Breast epithelium (tissue), 3 donors: Measurements from ENCODE around the gene WFDC11.
"Not testable (repeated sequence)": the region's sequence is repeated elsewhere in the genome, so short reads cannot be mapped to it uniquely, and the experiment has no call there.

ENCODE experiments used
- POLR2A ChIP-seq: fragments of 450-650 bp; IDR thresholded peaks from one replicate; pipeline ENCODE4 v1.6.1; 2016; ENCODE audit warnings: antibody characterized with exemption, mild to moderate bottlenecking, moderate library complexity
- TF ChIP-seq, protein P1 (sequence below), 3 donors: fragments of 450-650 bp; IDR thresholded peaks; one replicate each; pipeline ENCODE4 v1.5.1; 2016 to 2017; ENCODE audit warnings: antibody characterized with exemption in 3 of 3, mild to moderate bottlenecking in 3 of 3, moderate library complexity in 3 of 3

DNA sequence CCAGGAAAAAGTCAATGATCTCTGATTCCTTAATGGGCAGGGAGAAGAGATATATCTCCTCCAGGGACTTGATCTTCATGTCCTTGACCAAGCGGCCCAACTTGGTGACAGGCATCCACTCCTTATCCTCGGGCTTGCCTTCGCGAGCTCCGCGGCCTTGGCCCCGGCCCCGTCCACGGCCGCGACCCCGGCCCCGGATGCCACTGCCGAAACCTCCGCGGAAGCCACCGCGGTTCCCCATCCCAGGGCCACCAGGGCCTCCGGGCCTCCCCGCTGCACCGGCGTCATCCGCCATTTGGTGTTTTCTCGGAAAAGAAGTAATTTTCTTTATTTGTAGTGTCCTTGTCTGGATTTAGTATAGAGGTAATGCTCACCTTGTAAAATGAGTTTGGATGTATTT, 29.0 kb downstream of the WFDC11 start:
- TF ChIP-seq, protein P1, sequence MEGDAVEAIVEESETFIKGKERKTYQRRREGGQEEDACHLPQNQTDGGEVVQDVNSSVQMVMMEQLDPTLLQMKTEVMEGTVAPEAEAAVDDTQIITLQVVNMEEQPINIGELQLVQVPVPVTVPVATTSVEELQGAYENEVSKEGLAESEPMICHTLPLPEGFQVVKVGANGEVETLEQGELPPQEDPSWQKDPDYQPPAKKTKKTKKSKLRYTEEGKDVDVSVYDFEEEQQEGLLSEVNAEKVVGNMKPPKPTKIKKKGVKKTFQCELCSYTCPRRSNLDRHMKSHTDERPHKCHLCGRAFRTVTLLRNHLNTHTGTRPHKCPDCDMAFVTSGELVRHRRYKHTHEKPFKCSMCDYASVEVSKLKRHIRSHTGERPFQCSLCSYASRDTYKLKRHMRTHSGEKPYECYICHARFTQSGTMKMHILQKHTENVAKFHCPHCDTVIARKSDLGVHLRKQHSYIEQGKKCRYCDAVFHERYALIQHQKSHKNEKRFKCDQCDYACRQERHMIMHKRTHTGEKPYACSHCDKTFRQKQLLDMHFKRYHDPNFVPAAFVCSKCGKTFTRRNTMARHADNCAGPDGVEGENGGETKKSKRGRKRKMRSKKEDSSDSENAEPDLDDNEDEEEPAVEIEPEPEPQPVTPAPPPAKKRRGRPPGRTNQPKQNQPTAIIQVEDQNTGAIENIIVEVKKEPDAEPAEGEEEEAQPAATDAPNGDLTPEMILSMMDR (IDR thresholded peaks at IDR 0.05): not testable (repeated sequence)
- TF ChIP-seq POLR2A: not testable (repeated sequence)
